GM18867 (cell line): ENCODE data around the gene FUBP1.
"Not testable (repeated sequence)": the region's sequence is repeated elsewhere in the genome, so short reads cannot be mapped to it uniquely, and the experiment has no call there.

Experiments used
- ATAC-seq: cut with Tn5 transposase; IDR thresholded peaks from one replicate; pipeline ENCODE4 v1.9.1; 2021; ENCODE audit warnings: mild to moderate bottlenecking, moderate library complexity; ENCODE audit not compliant: unreplicated experiment

FUBP1 gene

GRCh38 chr1:77978969-77979876 lies at the start of gene FUBP1:
Gene FUBP1 (minus strand): TSS chr1:77979072. CDS start chr1:77979004, 68 bp downstream.
- peak; percentile 78 for ATAC-seq

DNA sequence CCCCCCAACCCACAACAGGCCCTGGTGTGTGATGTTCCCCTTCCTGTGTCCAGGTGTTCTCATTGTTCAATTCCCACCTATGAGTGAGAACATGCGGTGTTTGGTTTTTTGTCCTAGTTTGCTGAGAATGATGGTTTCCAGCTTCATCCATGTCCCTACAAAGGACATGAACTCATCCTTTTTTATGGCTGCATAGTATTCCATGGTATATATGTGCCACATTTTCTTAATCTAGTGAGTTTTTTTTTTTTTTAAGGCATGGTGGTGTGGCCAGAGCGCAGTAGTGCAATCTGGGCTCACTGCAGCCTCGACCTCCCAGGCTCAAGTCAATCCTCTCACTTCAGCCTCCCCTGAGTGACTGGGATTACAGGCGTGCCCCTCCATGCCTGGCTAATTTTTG lies 42.3 kb upstream of the FUBP1 start:
- not testable (repeated sequence) for ATAC-seq

GRCh38 chr1:78019024-78019423 lies 40.2 kb upstream of the FUBP1 start:
- no peak for ATAC-seq

- ATAC-seq, result no peak
Observed at GRCh38 chr1:78015148-78015547, 36.3 kb upstream of the FUBP1 start.

GRCh38 chr1:78011050-78011449 lies 32.2 kb upstream of the FUBP1 start:
- no peak for ATAC-seq

DNA sequence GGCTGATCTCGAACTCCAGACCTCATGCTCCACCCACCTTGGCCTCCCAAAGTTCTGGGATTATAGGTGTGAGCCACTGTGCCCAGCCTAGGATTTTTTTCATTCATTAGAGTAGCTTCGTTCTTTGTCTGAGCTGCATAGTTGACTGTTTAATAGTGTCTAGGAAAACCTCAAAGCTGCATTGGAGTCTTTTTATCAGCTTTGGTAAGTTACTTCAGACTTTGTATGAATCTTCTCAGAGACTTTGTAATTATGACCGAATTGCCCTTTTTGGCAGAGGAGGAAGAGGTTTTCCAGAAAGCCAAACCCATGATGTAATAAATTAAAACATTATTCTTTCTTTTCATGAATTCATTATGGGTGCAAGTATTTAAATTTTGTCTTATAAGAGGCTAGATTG lies 31.0 kb upstream of the FUBP1 start:
- no peak for ATAC-seq

GRCh38 chr1:78009276-78009675 lies 30.4 kb upstream of the FUBP1 start:
- ATAC-seq, result no peak

- ATAC-seq, result no peak
Observed at GRCh38 chr1:78007677-78008341, 28.9 kb upstream of the FUBP1 start.

DNA sequence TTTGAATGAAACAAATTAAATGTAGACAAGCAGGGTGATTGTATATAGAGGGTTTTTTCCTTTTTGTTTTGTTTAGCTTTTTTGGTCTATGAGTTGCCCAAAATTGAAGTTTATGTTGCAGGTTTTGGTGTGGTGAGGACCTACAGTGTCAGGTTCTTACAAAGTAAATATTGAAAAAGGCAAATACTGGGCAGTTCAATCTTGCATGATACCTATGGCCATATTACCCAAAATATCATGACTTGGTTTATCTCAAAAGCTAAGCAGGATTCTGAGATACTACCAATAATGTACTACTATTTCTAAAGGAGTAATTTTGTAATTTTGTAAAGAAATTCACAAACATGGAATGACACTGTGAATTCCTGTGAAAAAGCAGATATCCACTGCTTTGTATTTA lies 27.6 kb upstream of the FUBP1 start:
- no peak for ATAC-seq

DNA sequence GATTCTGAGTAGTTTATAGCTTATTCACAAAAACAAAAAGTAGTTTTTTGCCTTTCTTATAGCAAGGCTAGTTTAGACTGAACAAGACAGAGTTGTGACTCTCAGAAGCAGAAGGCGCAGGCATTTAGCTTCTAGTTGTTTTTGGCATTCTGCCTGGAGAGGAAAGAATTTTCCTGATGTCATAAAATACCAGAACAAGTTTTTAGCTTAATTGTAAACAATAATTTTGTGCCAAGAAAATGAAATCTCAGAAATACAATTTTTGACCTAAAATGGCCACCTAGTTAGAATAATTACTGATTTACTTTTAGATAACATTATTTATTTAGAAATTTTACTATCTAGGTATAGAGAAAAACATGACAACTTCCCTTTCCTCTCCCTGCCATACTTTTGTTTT lies 26.9 kb upstream of the FUBP1 start:
- no peak for ATAC-seq

- ATAC-seq, result no peak
Observed at GRCh38 chr1:78005448-78005722, 26.5 kb upstream of the FUBP1 start.

GRCh38 chr1:78004719-78005447 lies 26.0 kb upstream of the FUBP1 start, which contains the start of gene DNAJB4:
Gene DNAJB4 (plus strand): TSS chr1:78004939. CDS start chr1:78005111, 172 bp downstream.
- ATAC-seq, result peak; percentile 97

DNA sequence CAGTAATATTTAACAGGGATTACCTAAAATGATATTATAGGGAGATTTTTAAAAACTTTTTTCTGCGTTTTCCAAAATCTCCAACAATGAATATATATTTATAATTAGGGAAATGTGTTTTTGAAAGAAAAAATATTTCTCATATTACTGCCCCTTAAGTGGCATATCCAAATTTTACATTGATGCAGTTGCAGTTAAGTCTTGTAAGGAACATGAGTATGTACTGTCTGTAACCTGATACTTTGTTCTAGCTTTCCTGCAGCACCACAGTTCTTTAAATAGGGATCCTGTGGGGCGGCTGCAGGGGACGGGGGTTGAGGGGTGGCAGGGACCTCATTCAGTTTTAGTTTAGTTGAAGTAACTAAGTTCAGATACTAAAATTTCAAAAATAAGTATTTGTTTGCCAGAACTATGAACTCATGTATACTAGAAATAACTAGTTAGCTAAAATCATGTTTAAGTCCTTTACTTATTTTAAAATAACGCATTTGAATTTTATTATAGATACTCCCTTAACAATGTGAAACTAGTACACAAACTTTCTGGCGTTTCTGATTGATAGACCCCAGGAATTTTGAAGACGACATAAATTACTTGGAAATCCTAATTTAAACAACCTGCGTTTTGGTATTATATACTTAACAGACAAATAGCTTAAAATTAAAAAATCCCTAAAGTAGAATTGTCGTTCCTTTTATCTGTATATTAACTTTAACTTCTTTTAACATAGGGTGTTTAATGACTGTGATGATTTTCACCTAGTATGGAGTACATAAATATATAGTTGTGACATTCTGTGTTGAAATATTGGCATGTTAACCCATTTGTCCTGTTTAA lies 25.2 kb upstream of the FUBP1 start:
- peak; percentile 50 for ATAC-seq

DNA sequence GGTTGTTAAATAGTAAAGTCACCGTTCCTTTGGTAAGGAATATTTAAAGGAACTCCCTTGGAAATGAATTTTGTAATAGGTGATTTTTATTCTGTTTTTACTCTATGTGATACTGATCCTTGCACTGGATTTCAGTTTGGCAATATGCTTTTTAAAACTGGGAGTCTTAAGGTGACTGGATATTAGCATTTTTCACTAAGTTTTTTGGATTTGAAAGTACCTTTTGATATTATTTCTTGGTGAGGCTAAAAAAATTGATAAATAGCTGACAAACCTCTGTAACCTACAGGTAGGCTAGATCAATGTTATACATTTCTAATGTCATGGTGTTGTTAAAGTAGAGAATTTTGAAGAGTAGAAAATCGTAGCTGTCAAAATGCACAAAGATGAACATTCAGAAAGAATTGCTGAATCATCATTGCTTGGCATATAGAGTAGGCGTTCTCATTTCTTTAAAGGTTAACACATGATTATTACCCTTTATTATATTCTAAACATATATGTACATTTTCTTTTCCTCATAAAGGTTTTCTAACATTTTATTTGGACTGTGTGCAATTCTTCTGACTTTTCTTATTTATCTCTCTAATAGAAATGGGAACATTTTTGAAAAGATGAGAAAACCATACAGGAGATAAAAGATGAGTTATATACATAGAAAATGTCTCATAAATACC lies 24.3 kb upstream of the FUBP1 start:
- ATAC-seq, result no peak

DNA sequence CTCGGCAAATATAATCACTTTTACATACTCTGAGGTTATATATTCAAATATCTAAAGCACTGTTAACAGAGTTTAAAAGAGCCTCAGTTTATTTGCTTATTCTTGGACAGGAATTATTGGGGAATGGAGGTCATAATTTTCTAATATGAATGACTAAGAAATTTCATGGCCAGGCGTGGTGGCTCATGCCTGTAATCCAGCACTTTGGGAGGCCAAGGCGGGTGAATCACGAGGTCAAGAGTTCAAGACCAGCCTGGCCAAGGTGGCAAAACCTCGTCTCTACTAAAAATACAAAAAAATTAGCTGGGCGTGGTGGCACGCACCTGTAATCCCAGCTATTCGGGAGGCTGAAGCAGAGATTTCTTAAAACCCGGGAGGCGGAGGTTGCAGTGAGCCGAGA lies 21.7 kb upstream of the FUBP1 start:
- ATAC-seq, result not testable (repeated sequence)

DNA sequence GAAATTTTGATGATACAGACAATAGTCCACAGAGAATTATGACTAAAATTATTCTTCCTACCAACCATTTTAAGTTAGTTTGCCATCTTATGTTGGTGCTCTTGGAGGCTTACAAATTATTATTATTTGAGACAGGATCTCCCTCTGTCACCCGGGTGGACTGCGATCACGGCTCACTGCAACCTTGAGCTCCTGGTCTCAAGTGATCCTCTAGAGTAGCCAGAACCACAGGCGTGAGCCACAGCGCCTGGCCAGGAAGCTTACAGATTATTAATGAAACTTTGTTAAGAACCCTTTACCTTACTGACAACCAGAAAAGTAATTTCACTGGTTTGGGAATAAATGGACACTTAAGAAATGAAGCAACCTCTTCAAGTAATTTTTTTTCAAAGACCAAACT lies 17.9 kb upstream of the FUBP1 start:
- no peak for ATAC-seq

- no peak for ATAC-seq
Observed at GRCh38 chr1:77994117-77994705, 15.3 kb upstream of the FUBP1 start.

GRCh38 chr1:77991638-77992037 lies 12.8 kb upstream of the FUBP1 start:
- ATAC-seq, result no peak

GRCh38 chr1:77990629-77991204 lies 11.8 kb upstream of the FUBP1 start:
- ATAC-seq, result no peak
